A673 (cell line): Measurements from ENCODE around the gene CLEC4M. TPM values are rescaled to one million over a fixed set of nuclear protein-coding genes. Genes with fewer than 3 reads are reported as not detected.
"Not testable (repeated sequence)": the region's sequence is repeated elsewhere in the genome, so short reads cannot be mapped to it uniquely, and the experiment has no call there.

Experiments used
- BruUV-seq: library from RNA; stranded (reverse); fragments of 400-500 nt; replicated peaks from 2 replicates; lab custom pipeline; 2021; lab: Mats Ljungman, UMichigan
- CTCF ChIA-PET: fragments of 300-600 bp; sonication (Branson Sonifier 250); formaldehyde crosslinking; loops from one replicate; lab custom pipeline; 2022; ENCODE audit warnings: antibody characterized with exemption; lab: Charles Lee
- POLR2A ChIA-PET: fragments of 300-600 bp; sonication (Branson Sonifier 250); formaldehyde crosslinking; loops from one replicate; lab custom pipeline; 2022; ENCODE audit warnings: antibody characterized with exemption; ENCODE audit not compliant: low non-redundant PET; lab: Charles Lee
- DNase-seq: peaks from one replicate; pipeline ENCODE4 v3.0.0-alpha.2; 2015; ENCODE audit warnings: low spot score
- H3K27ac ChIP-seq: fragments of 200-600 bp; sonication (generic); 2 replicates; pipeline ENCODE4 v1.5.1; 2016; ENCODE audit warnings: mixed run types, low read depth, mild to moderate bottlenecking, mixed read lengths, antibody characterized with exemption, low read length; ENCODE audit not compliant: poor library complexity, severe bottlenecking
- H3K27me3 ChIP-seq: fragments of 200-600 bp; sonication (generic); replicated peaks from 2 replicates; pipeline ENCODE4 v1.6.1; 2017; ENCODE audit warnings: mixed run types, low read depth, mild to moderate bottlenecking, mixed read lengths, antibody characterized with exemption, low read length; ENCODE audit not compliant: insufficient read depth, poor library complexity
- H3K36me3 ChIP-seq: fragments of 200-600 bp; sonication (generic); 2 replicates; pipeline ENCODE4 v1.6.1; 2016; ENCODE audit warnings: mixed run types, mild to moderate bottlenecking, mixed read lengths, antibody characterized with exemption, low read length; ENCODE audit not compliant: insufficient read depth, poor library complexity, severe bottlenecking
- H3K4me1 ChIP-seq: fragments of 200-600 bp; sonication (generic); 2 replicates; pipeline ENCODE4 v1.6.1; 2017; ENCODE audit warnings: mixed run types, mild to moderate bottlenecking, mixed read lengths, antibody characterized with exemption, low read length; ENCODE audit not compliant: insufficient read depth, poor library complexity, severe bottlenecking
- H3K4me3 ChIP-seq: fragments of 200-600 bp; sonication (generic); 2 replicates; pipeline ENCODE4 v1.5.1; 2016; ENCODE audit warnings: low read depth, mixed run types, mild to moderate bottlenecking, mixed read lengths, low read length; ENCODE audit not compliant: poor library complexity, severe bottlenecking
- H3K9me3 ChIP-seq: fragments of 200-600 bp; sonication (generic); 2 replicates; pipeline ENCODE4 v1.6.1; 2016; ENCODE audit warnings: mixed run types, low read depth, mild to moderate bottlenecking, mixed read lengths, antibody characterized with exemption, low read length; ENCODE audit not compliant: poor library complexity, severe bottlenecking
- CTCF ChIP-seq: fragments of 300-800, 200-600 bp; sonication (generic); conservative IDR thresholded peaks from 2 replicates; pipeline ENCODE4 v1.5.1; 2017; ENCODE audit warnings: low read depth, mild to moderate bottlenecking, antibody characterized with exemption, low read length, moderate library complexity, mixed read lengths
- EZH2 ChIP-seq: fragments of 200-600 bp; sonication (generic); IDR thresholded peaks from 2 replicates; pipeline ENCODE4 v1.6.1; 2017; ENCODE audit warnings: borderline replicate concordance, low read depth, mild to moderate bottlenecking, mixed read lengths, antibody characterized with exemption, low read length; ENCODE audit not compliant: poor library complexity, severe bottlenecking
- intact Hi-C: fragments of 100-400 bp; cut with micrococcal nuclease; formaldehyde crosslinking; loops from one replicate; pipeline ENCODE4 v1.10.0; 2022; ENCODE audit not compliant: unreplicated experiment
- total RNA-seq: library from RNA; stranded (reverse); gene quantifications from 2 replicates; pipeline ENCODE4 v1.2.3, GENCODE V29; 2021

The CLEC4M gene
- total RNA-seq, 1 experiment from 2014 or later: not detected

- POLR2A ChIA-PET: no interaction called here
- CTCF ChIA-PET: no interaction called here
- TF ChIP-seq EZH2 (no peak), CTCF (no peak)
- BruUV-seq: no TSS peak
- no peak overlapping the region for H3K4me3 ChIP-seq
- H3K27ac ChIP-seq: no peak overlapping the region
- intact Hi-C loops: no loop called here
- H3K9me3 ChIP-seq: peaks cover 13% of the 10 kb centered on the region
- DNase-seq: no peak
- no peaks in the 10 kb centered on the region for H3K36me3 ChIP-seq
- H3K27me3 ChIP-seq: no peaks in the 10 kb centered on the region
- H3K4me1 ChIP-seq: no peaks in the 10 kb centered on the region
Observed at GRCh38 chr19:7759156-7759555, 3.9 kb upstream of the CLEC4M start.

- H3K4me3 ChIP-seq: no peak overlapping the region
- H3K36me3 ChIP-seq: no peaks in the 10 kb centered on the region
- no peak overlapping the region for H3K27ac ChIP-seq
- no TSS peak for BruUV-seq
- ChIA-PET POLR2A (no interaction called here), CTCF (no interaction called here)
- intact Hi-C loops: no loop called here
- no peak for DNase-seq
- peaks cover 4% of the 10 kb centered on the region for H3K9me3 ChIP-seq
- H3K4me1 ChIP-seq: no peaks in the 10 kb centered on the region
- H3K27me3 ChIP-seq: no peaks in the 10 kb centered on the region
- TF ChIP-seq CTCF (no peak), EZH2 (no peak)
Observed at GRCh38 chr19:7763696-7764095, 653 bp downstream of the CLEC4M start.

- BruUV-seq, H3K36me3 ChIP-seq, DNase-seq, POLR2A ChIA-PET, H3K27ac ChIP-seq, intact Hi-C loops, H3K4me1 ChIP-seq, H3K9me3 ChIP-seq, H3K4me3 ChIP-seq, H3K27me3 ChIP-seq, CTCF ChIA-PET: not testable (repeated sequence)
Observed at GRCh38 chr19:7764157-7764556, 1.1 kb downstream of the CLEC4M start.

GRCh38 chr19:7765043-7765442 lies 2.0 kb downstream of the CLEC4M start:
- BruUV-seq, POLR2A ChIA-PET, CTCF ChIA-PET, intact Hi-C loops, H3K9me3 ChIP-seq, H3K4me3 ChIP-seq, H3K4me1 ChIP-seq, H3K36me3 ChIP-seq, H3K27ac ChIP-seq, DNase-seq, H3K27me3 ChIP-seq: not testable (repeated sequence)
